HFF-Myc (cell line): Measurements from ENCODE around the gene NUP98.

Experiments
- DNase-seq: peaks from one replicate; pipeline ENCODE4 v3.0.0-alpha.2; 2011; ENCODE audit warnings: low read depth; ENCODE audit errors: extremely low read depth
- H3K4me3 ChIP-seq: replicated peaks from 2 replicates; pipeline ENCODE4 v1.5.1; 2011; ENCODE audit warnings: low read depth, mild to moderate bottlenecking, control low read depth, low read length
- CTCF ChIP-seq: IDR thresholded peaks from 2 replicates; pipeline ENCODE4 v1.5.1; 2012; ENCODE audit warnings: mild to moderate bottlenecking, low read depth, low read length, control low read depth; ENCODE audit errors: missing control alignments

The NUP98 gene

GRCh38 chr11:3834349-3834663 is 37.0 kb upstream of the NUP98 start:
- no peak overlapping the region for H3K4me3 ChIP-seq
- TF ChIP-seq CTCF: no peak
- DNase-seq: no peak

- TF ChIP-seq CTCF: no peak
Observed at GRCh38 chr11:3833449-3833848, 36.1 kb upstream of the NUP98 start.

GRCh38 chr11:3832816-3833215 is 35.5 kb upstream of the NUP98 start:
- no peak for TF ChIP-seq CTCF

More at GRCh38 chr11:3833449-3833848, 36.1 kb upstream of the NUP98 start:
- no peak for DNase-seq
- no peak overlapping the region for H3K4me3 ChIP-seq

GRCh38 chr11:3831378-3832239 is 34.3 kb upstream of the NUP98 start:
- H3K4me3 ChIP-seq: no peak overlapping the region
- DNase-seq: no peak
- no peak for TF ChIP-seq CTCF

More at GRCh38 chr11:3832816-3833215, 35.5 kb upstream of the NUP98 start:
- H3K4me3 ChIP-seq: no peak overlapping the region
- DNase-seq: no peak

GRCh38 chr11:3830730-3831129 is 33.4 kb upstream of the NUP98 start:
- no peak for DNase-seq
- TF ChIP-seq CTCF: no peak
- no peak overlapping the region for H3K4me3 ChIP-seq

- H3K4me3 ChIP-seq: no peak overlapping the region
- DNase-seq: no peak
- no peak for TF ChIP-seq CTCF
Observed at GRCh38 chr11:3830088-3830487, 32.7 kb upstream of the NUP98 start.
